Caco-2 (cell line): ENCODE measurements around the gene UBE2E1. TPM values are rescaled to one million over a fixed set of nuclear protein-coding genes. Genes with fewer than 3 reads are reported as not detected.

ENCODE experiments used
- BruUV-seq: library from RNA; stranded (reverse); fragments of 400-500 nt; replicated peaks from 2 replicates; lab custom pipeline; 2021; lab: Mats Ljungman, UMichigan
- CTCF ChIA-PET: fragments of 300-600 bp; sonication (Branson Sonifier 250); formaldehyde crosslinking; loops from one replicate; lab custom pipeline; 2022; ENCODE audit warnings: antibody characterized with exemption; lab: Charles Lee
- POLR2A ChIA-PET: fragments of 300-600 bp; sonication (Branson Sonifier 250); formaldehyde crosslinking; loops from one replicate; lab custom pipeline; 2022; ENCODE audit warnings: antibody characterized with exemption; lab: Charles Lee
- DNase-seq, 2 experiments: peaks; one replicate each; pipeline versions ENCODE4 v3.0.0 to v3.0.0-alpha.2; 2020 to 2022
- H3K27me3 ChIP-seq: replicated peaks from 2 replicates; pipeline ENCODE4 v1.6.0; 2011; ENCODE audit warnings: low read length; ENCODE audit not compliant: control insufficient read depth, insufficient read depth
- H3K36me3 ChIP-seq: 2 replicates; pipeline ENCODE4 v1.5.1; 2011; ENCODE audit warnings: low read length; ENCODE audit not compliant: control insufficient read depth, insufficient read depth
- H3K4me1 ChIP-seq: fragments of 250-450 bp; sonication (Bioruptor Pico); 2 replicates; pipeline ENCODE4 v1.5.1; 2020; ENCODE audit warnings: mild to moderate bottlenecking
- H3K4me3 ChIP-seq: 2 replicates; pipeline ENCODE4 v1.5.1; 2011; ENCODE audit warnings: low read depth, mild to moderate bottlenecking, control low read depth, low read length
- H3K9me3 ChIP-seq: fragments of 250-450 bp; sonication (Bioruptor Pico); 2 replicates; pipeline ENCODE4 v1.5.1; 2020; ENCODE audit warnings: mild to moderate bottlenecking, moderate library complexity
- H3K27ac Mint-ChIP-seq: one replicate; pipeline ENCODE4 v1.8.0; 2022; ENCODE audit warnings: mixed read lengths; ENCODE audit not compliant: unreplicated experiment
- H3K27me3 Mint-ChIP-seq: one replicate; pipeline ENCODE4 v1.8.0; 2022; ENCODE audit warnings: mixed read lengths; ENCODE audit not compliant: insufficient read depth, unreplicated experiment
- H3K36me3 Mint-ChIP-seq: one replicate; pipeline ENCODE4 v1.8.0; 2022; ENCODE audit warnings: mild to moderate bottlenecking, mixed read lengths; ENCODE audit not compliant: insufficient read depth, unreplicated experiment
- H3K4me1 Mint-ChIP-seq: one replicate; pipeline ENCODE4 v1.8.0; 2022; ENCODE audit warnings: low read depth, mixed read lengths; ENCODE audit not compliant: unreplicated experiment
- H3K4me3 Mint-ChIP-seq: one replicate; pipeline ENCODE4 v1.8.0; 2022; ENCODE audit warnings: mild to moderate bottlenecking, moderate library complexity, mixed read lengths; ENCODE audit not compliant: unreplicated experiment
- H3K9me3 Mint-ChIP-seq: one replicate; pipeline ENCODE4 v1.8.0; 2022; ENCODE audit warnings: mixed read lengths; ENCODE audit not compliant: unreplicated experiment
- CTCF ChIP-seq, 2 experiments: fragments of 200-600 bp in 1 of 2; IDR thresholded peaks; 1 replicate in 1 of 2; 2 replicates in 1 of 2; pipeline versions ENCODE4 v1.5.1 to v1.8.0; 2011 to 2022; ENCODE audit warnings: antibody characterized with exemption in 1 of 2, control low read depth in 1 of 2, inconsistent platforms in 1 of 2, low read depth in 1 of 2, low read length in 1 of 2, mild to moderate bottlenecking in 1 of 2, moderate library complexity in 1 of 2; ENCODE audit not compliant: insufficient read depth in 1 of 2, severe bottlenecking in 1 of 2, unreplicated experiment in 1 of 2
- intact Hi-C: fragments of 100-400 bp; cut with micrococcal nuclease; formaldehyde crosslinking; loops from one replicate; pipeline ENCODE4 v1.10.0; 2022; ENCODE audit not compliant: unreplicated experiment
- total RNA-seq: library from RNA; stranded (reverse); gene quantifications from 2 replicates; pipeline ENCODE4 v1.2.3, GENCODE V29; 2022

The UBE2E1 gene
- total RNA-seq, 1 experiment from 2014 or later, result 104 TPM

- Mint-ChIP-seq H3K36me3 (peaks cover 27% of the 10 kb centered on the region), H3K4me1 (peaks cover 12% of the 10 kb centered on the region), H3K9me3 (no peaks in the 10 kb centered on the region), H3K27me3 (no peaks in the 10 kb centered on the region), H3K4me3 (no peak overlapping the region), H3K27ac (no peak overlapping the region)
- Histone ChIP-seq H3K4me1 (peaks cover 14% of the 10 kb centered on the region), H3K36me3 (no peaks in the 10 kb centered on the region), H3K27me3 (no peaks in the 10 kb centered on the region), H3K9me3 (no peaks in the 10 kb centered on the region), H3K4me3 (no peak overlapping the region)
- no peak for TF ChIP-seq CTCF (IDR thresholded peaks at IDR 0.05; ENCODE audit: insufficient read depth in 1 of 2, low read depth in 1 of 2, low read length in 1 of 2, severe bottlenecking in 1 of 2, unreplicated experiment in 1 of 2)
- BruUV-seq, result no TSS peak
- POLR2A ChIA-PET, result no interaction called here
- no peak for DNase-seq
- CTCF ChIA-PET, result no interaction called here
- intact Hi-C loops, result no loop called here
These were observed 107.4 kb downstream of the UBE2E1 start for GRCh38 chr3:23913182-23913581.

GRCh38 chr3:23913873-23914743 lies 108.4 kb downstream of the UBE2E1 start:
- H3K4me1 ChIP-seq, result peaks cover 17% of the 10 kb centered on the region
- no peak for TF ChIP-seq CTCF (IDR thresholded peaks at IDR 0.05; ENCODE audit: insufficient read depth in 1 of 2, low read depth in 1 of 2, low read length in 1 of 2, severe bottlenecking in 1 of 2, unreplicated experiment in 1 of 2)
- Mint-ChIP-seq H3K27ac (no peak overlapping the region), H3K27me3 (no peaks in the 10 kb centered on the region), H3K4me1 (peaks cover 12% of the 10 kb centered on the region), H3K36me3 (peaks cover 36% of the 10 kb centered on the region), H3K9me3 (no peaks in the 10 kb centered on the region), H3K4me3 (no peak overlapping the region)
- POLR2A ChIA-PET, result no interaction called here
- CTCF ChIA-PET, result no interaction called here
- intact Hi-C loops, result no loop called here
- no peaks in the 10 kb centered on the region for H3K9me3 ChIP-seq
- no peaks in the 10 kb centered on the region; the same call in none of the 2 replicates for H3K36me3 ChIP-seq
- no peaks in the 10 kb centered on the region for H3K27me3 ChIP-seq
- DNase-seq, result no peak
- no TSS peak for BruUV-seq
- H3K4me3 ChIP-seq, result no peak overlapping the region

GRCh38 chr3:23915537-23916108 lies 109.9 kb downstream of the UBE2E1 start:
- ChIA-PET POLR2A (interaction anchor here (1.4 kb wide), 1 partner anchor 12 kb away, joined by 13 read pairs; no protein-coding TSS in a partner anchor), CTCF (no interaction called here)
- Mint-ChIP-seq H3K27ac (peak overlapping the region; percentile 16), H3K4me1 (peaks cover 12% of the 10 kb centered on the region), H3K36me3 (peaks cover 47% of the 10 kb centered on the region), H3K4me3 (peak overlapping the region; percentile 70), H3K9me3 (no peaks in the 10 kb centered on the region), H3K27me3 (no peaks in the 10 kb centered on the region)
- Histone ChIP-seq H3K9me3 (no peaks in the 10 kb centered on the region), H3K4me1 (peaks cover 25% of the 10 kb centered on the region), H3K27me3 (no peaks in the 10 kb centered on the region), H3K36me3 (peaks cover 2% of the 10 kb centered on the region), H3K4me3 (peak overlapping the region; percentile 92)
- BruUV-seq, result no TSS peak
- no peak for DNase-seq
- intact Hi-C loops, result loop anchor here (2.0 kb wide), 1 partner anchor 15 kb away; no protein-coding TSS in a partner anchor
- TF ChIP-seq CTCF (IDR thresholded peaks at IDR 0.05; ENCODE audit: insufficient read depth in 1 of 2, low read depth in 1 of 2, low read length in 1 of 2, severe bottlenecking in 1 of 2, unreplicated experiment in 1 of 2), result no peak
